ENCODE results near the gene TRPM2.

Gene TRPM2

DNA sequence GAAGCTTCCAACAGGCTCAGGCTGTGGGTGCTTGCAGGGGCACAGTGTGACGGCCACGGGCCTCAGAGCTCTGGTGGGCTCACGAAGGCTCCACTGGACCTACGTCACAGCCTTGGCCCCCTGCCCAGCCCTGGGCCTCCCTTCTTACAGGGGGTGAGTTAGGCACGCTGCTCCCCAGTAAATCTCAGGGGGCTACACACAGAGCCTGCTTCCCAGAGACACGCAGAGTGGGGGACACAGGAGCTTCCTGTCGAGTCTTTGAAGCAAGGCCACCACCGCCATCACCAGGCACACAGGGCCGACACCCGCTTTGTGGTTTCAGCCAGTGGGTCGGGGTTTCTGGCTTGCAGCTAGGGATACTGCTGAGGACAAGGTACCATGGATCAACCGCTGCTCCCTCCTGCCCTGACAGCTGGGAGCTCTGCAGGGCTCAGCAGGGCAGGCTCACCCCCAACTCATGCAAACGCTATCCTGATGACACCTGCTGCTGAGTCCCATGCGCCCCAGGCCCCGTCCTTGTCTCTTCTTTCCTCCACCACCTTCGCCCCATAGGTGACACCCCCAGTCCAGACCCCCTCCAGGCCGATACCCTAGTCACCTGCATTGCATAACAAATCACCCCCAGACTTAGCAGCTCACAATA is 8.8 kb upstream of the TRPM2 start:
- no peak overlapping the region for H3K4me3 ChIP-seq (ENCODE audit: low read depth, low read length)
- DNase-seq (ENCODE audit: low read depth, low spot score), result no peak
- CTCF ChIA-PET, result no interaction called here
- POLR2A ChIA-PET, result no interaction called here
- TF ChIP-seq, protein P1, sequence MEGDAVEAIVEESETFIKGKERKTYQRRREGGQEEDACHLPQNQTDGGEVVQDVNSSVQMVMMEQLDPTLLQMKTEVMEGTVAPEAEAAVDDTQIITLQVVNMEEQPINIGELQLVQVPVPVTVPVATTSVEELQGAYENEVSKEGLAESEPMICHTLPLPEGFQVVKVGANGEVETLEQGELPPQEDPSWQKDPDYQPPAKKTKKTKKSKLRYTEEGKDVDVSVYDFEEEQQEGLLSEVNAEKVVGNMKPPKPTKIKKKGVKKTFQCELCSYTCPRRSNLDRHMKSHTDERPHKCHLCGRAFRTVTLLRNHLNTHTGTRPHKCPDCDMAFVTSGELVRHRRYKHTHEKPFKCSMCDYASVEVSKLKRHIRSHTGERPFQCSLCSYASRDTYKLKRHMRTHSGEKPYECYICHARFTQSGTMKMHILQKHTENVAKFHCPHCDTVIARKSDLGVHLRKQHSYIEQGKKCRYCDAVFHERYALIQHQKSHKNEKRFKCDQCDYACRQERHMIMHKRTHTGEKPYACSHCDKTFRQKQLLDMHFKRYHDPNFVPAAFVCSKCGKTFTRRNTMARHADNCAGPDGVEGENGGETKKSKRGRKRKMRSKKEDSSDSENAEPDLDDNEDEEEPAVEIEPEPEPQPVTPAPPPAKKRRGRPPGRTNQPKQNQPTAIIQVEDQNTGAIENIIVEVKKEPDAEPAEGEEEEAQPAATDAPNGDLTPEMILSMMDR (IDR thresholded peaks at IDR 0.05; ENCODE audit: insufficient read depth, low read length, missing control alignments), result no peak

- TF ChIP-seq, protein P1 (IDR thresholded peaks at IDR 0.05; ENCODE audit: insufficient read depth, low read length, missing control alignments), result no peak
- no peak overlapping the region for H3K4me3 ChIP-seq (ENCODE audit: low read depth, low read length)
- no peak for DNase-seq (ENCODE audit: low read depth, low spot score)
- ChIA-PET CTCF (no interaction called here), POLR2A (no interaction called here)
Observed at GRCh38 chr21:44345495-44345894, 7.9 kb upstream of the TRPM2 start.

DNA sequence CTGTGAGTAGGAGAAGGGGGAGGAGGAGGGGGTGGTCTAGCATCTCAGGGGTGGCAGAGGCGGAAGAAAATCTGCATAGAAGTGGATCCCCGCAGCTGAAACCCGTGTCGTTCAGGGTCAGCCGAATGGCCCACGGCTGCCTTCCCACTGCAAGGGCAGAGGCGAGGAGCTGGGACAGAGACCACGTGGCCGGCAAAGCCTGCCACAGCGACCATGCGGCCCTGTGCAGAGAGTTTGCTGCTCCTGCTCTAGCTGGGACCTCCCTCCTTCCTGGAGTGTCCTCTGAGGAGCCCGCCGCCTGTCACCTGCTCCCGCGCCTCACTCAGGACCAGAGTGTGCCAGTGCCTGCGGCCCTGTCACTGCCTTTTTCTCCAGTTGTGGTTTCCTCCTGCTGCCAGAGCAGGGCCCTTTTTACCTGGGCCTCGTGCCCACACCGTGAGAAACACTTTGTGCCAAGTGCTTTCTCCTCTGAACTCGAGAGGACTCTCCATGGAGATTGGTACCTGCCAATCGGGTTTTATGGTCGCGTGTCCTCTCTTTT is 5.4 kb upstream of the TRPM2 start:
- no peak for DNase-seq (ENCODE audit: low read depth, low spot score)
- TF ChIP-seq, protein P1 (IDR thresholded peaks at IDR 0.05; ENCODE audit: insufficient read depth, low read length, missing control alignments), result no peak
- no peak overlapping the region for H3K4me3 ChIP-seq (ENCODE audit: low read depth, low read length)
- POLR2A ChIA-PET, result no interaction called here
- CTCF ChIA-PET, result no interaction called here

- no peak for DNase-seq (ENCODE audit: low read depth, low spot score)
- ChIA-PET POLR2A (no interaction called here), CTCF (no interaction called here)
- no peak overlapping the region for H3K4me3 ChIP-seq (ENCODE audit: low read depth, low read length)
- TF ChIP-seq, protein P1 (IDR thresholded peaks at IDR 0.05; ENCODE audit: insufficient read depth, low read length, missing control alignments), result no peak
Observed at GRCh38 chr21:44348861-44349260, 4.6 kb upstream of the TRPM2 start.

DNA sequence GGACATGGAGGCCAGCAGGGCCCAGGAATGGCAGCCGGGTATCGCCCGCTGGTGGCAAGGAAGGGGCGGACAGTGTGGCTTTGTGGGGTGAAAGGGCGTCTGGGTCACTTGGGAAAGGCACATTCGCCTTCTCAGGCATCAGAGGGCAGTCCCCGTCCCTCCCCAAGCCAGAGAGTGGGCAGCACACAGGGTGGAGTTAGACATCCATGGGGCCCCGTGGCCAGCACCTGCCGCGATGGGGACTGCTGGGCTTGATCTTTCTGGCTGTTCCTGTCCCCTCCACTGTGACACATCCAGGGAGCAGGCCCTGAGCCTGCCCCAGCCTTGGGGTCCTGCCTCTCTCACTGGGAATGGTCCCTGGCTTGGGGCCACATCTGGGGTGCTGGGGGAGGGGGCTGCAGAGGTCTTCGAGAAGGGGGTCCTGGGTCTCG is 4.0 kb upstream of the TRPM2 start:
- TF ChIP-seq, protein P1 (IDR thresholded peaks at IDR 0.05; ENCODE audit: insufficient read depth, low read length, missing control alignments), result no peak
- ChIA-PET POLR2A (no interaction called here), CTCF (no interaction called here)
- no peak overlapping the region for H3K4me3 ChIP-seq (ENCODE audit: low read depth, low read length)
- no peak for DNase-seq (ENCODE audit: low read depth, low spot score)

- no peak overlapping the region for H3K4me3 ChIP-seq (ENCODE audit: low read depth, low read length)
- TF ChIP-seq, protein P1 (IDR thresholded peaks at IDR 0.05; ENCODE audit: insufficient read depth, low read length, missing control alignments), result no peak
- CTCF ChIA-PET, result no interaction called here
- POLR2A ChIA-PET, result no interaction called here
- DNase-seq (ENCODE audit: low read depth, low spot score), result no peak
Observed at GRCh38 chr21:44349847-44350772, 3.3 kb upstream of the TRPM2 start.

Data from AG04449 (cell line).